GM21423 (cell line): ENCODE results near the gene BCL2A1.
"Not testable (repeated sequence)": the region's sequence is repeated elsewhere in the genome, so short reads cannot be mapped to it uniquely, and the experiment has no call there.

Experiments used
- ATAC-seq: cut with Tn5 transposase; IDR thresholded peaks from one replicate; pipeline ENCODE4 v1.9.1; 2021; ENCODE audit warnings: mild to moderate bottlenecking, moderate library complexity; ENCODE audit not compliant: unreplicated experiment

The BCL2A1 gene

GRCh38 chr15:79926116-79926515 lies 44.9 kb downstream of the BCL2A1 start:
- not testable (repeated sequence) for ATAC-seq

DNA sequence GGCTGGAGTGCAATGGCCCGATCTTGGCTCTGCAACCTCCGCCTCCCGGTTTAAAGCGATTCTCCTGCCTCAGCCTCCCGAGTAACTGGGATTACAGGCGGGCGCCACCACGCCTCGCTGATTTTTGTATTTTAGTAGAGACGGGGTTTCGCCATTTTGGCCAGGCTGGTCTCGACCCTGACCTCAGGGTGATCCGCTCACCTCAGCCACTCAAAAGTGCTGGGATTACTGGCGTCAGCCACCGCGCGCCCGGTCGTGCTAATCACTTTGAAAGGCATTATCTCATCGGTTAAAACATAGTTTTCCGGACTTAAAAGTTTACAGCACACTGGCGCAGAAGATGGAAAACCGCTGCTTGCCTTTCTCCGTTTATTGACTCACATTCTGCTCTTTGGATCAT lies 46.6 kb downstream of the BCL2A1 start:
- no peak for ATAC-seq

DNA sequence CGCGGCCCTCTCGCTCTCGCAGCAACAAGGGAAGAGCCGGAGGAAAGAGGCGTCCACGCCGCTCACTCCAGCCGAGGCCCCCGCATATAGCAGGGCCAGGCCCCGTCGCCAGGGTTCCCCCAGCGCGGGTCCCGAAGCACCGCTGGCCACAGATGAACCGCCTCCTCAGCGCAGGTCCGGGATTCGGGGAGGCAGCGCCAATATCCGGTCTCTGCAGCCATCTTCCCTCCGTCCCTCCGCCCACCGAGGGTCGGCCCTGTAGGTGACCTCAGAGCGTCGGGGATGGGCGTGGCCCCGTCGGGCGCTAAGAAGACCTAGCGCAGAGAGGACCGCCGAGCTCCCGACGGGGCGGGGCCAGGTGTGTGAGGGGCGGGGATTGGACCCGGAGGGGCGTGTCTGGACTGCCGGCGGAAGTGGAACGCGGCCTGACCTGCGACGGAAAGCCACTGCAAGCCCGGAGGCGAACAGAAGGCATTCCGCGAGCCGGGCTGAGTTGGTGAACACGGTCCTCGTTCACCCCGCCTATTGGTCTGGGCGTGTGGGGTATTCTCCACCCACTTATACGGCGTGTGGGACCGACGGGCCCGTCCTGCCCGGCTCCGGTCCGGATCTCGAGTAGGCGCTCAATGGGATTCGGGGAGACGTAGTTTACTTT lies 47.4 kb downstream of the BCL2A1 start:
- ATAC-seq, result peak; percentile 97

- peak; percentile 34 for ATAC-seq
Observed at GRCh38 chr15:79923079-79923514, 47.9 kb downstream of the BCL2A1 start.

DNA sequence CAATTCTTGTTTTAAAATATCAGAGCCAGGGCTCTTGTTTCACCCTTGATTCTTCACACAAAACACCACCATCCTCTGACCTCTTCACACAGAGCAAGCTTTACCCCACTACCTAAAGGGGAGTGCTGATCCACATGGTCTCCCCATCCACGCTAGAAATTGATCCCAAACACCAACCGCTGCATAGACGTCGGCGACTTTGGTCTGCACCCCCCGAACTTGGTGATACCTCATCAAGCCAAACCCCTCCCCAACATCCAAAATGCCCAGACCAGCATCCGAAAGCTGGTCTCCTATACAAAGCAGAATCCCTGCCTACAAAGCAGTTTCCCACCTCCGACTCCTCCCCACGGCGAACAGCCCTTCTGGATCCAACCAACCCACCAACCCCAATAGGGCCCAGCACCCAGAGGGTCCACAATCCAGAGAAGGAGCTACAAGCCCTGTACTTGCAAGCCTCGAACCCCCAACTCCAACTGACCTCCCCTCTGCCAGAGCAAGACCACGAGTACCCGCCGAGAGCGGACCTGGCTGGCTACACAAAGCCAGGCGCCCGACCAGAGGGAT lies 48.4 kb downstream of the BCL2A1 start:
- ATAC-seq, result no peak

DNA sequence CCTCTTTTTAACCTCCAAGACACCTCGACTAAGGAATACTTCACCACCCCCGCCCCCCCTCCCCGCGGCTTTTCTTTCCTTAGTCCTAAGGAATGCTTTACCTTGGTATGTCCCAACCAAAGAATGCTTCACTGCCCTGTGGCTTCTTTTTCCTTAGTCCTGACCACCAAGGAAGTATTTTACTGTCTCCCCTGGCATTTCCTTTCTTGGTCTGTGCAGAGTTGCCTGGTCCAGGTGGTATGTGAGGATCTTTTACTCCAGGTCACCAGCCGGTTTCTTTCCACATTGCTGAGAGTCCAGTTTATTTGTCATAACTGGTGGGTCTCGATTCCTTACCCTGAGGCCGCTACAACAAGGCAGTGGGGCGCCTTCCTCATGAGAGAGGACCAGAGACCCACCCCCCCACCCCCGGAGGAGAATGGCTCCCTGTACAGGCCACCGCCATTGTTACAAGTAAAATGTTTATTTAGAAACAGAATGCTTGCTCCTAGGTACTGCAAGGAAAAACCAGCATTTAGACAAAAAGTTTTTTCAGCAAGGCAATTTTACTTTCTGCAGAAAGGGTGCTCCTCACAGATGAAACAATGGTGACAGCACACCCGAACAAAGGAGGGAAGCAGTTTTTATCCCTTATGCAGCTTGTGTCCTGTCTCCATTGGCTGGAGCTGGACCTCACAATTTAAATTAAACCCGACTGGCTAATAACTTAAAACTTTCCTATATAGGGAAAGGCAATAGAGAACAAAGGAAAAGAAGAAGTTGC lies 51.1 kb downstream of the BCL2A1 start:
- ATAC-seq, result no peak

- no peak for ATAC-seq
Observed at GRCh38 chr15:79919090-79919748, 51.8 kb downstream of the BCL2A1 start.

DNA sequence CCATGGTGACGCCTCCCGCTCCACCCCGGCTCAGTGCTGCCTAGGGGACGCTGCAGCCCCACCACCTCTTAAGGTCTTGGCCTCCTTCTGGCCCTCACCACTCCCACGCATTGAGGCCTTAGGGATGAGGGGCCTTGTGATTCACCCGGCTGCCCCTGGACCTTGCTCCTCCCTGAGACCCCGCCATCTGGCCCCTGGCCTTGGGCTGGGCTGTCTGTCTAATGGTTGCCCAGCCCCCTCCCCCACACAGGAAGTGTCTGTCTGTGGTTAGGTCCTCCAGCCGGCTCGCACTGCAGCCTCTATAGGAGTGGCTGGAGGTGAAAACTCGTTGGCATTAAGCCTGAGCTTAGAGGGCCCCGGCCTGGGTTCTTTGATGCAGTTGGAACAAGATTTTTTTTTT lies 52.7 kb downstream of the BCL2A1 start:
- ATAC-seq, result no peak

DNA sequence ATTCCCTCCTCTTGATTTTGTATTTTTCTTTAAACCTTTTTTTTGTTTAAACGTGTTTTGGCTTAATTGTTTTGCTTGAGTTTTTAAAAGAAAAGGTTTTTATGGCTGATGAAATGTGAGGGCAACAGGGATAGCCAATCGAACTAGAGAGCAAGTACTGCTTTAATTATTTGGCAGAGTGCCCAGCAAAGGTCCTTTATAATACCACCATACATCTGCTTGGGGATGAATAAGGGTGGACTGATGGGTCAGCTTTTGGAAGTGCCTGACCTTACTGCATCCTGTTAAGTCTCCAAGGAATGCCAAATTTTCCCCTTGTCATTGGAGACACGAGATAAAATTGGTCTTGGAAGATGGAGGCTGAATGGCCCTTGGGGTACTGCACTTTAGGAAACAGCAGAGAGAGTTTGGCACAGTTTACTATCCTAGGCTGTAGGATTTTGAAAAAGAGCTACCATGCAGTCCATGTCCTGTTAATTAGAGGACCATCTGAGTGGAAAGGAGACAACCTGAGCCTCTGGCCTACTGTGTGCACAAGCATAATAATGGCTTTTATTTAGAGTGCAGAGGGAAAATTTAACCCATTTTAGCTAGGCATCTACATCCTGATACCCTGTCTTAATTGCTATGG lies 54.4 kb downstream of the BCL2A1 start:
- no peak for ATAC-seq

GRCh38 chr15:79915776-79916501 lies 55.1 kb downstream of the BCL2A1 start:
- not testable (repeated sequence) for ATAC-seq

DNA sequence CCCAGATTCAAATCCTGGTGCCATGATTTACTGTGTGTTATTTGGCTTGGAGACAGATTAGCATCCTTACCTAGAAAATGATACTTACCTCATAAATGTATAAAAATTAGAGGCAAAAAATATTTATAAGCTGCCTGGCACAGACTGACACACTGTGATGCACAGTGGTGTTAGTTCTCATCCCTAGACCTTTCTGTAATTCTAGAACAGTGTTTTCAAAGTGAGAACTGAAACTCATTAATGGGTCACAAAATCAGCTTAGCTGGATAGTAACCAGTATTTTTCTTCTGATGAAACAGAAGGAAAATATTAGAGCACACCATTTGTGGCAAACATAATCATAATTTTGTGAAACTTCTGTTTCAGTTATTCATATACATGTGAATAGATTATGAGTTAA lies 56.3 kb downstream of the BCL2A1 start:
- no peak for ATAC-seq
